ENCODE measurements around the gene POLR2I. TPM values are rescaled to one million over a fixed set of nuclear protein-coding genes. Genes with fewer than 3 reads are reported as not detected.

The POLR2I gene
- total and polyA plus RNA-seq, 2 of the 13 experiments (the other 11 are each of a cell fraction or from before 2014, with no cell fraction given): 40.5 to 104 TPM

DNA sequence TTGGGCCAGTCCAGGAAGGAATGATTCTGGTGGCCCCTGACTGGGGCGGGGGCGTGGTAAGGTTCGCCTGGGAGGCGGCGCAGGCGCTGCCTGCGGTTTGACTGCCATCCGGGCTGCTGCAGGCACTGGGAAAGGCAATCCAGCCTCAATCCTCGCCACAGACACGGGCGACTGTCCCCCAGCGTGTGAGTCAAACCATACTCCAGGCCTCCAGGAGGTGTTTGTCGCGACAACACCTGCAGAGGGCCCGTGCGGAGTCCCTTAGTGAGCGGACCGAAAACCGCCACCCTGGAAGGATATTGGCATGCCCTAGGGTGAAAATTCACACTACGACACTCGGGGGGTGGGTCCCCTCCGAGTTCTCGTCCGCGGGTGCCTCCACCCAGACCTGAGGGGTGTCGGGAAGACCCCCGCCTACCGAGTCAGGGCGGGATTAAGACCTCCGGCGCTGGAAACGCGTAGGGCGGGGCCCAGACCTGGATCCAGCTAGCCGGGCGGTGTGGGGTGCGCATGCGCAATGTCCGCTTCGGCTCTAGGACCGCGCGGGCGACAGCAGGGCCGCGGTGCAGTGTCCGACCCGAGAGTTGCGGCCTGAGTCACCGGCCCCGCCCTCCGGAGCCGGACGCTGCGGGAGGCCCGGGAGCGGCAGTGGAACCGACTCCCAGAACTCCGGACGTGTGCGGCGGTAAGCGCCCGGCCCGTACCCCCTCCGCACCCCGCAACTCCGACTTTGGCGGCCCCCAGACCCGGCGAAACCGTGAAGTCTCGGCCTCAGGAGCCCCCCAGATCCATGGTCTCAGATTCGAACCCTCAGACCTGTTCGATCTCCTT lies 25.0 kb upstream of the POLR2I start, which contains the start of gene CAPNS1 (continued):
- TF ChIP-seq, protein P1, sequence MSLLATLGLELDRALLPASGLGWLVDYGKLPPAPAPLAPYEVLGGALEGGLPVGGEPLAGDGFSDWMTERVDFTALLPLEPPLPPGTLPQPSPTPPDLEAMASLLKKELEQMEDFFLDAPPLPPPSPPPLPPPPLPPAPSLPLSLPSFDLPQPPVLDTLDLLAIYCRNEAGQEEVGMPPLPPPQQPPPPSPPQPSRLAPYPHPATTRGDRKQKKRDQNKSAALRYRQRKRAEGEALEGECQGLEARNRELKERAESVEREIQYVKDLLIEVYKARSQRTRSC (CRISPR knock-in tag; IDR thresholded peaks at IDR 0.05; ENCODE audit: low read depth): no peak
- TF ChIP-seq ZNF564 (CRISPR knock-in tag; IDR thresholded peaks at IDR 0.05) (peak; percentile 30; the same call in 1 of the 2 replicates), ZFYVE20 (CRISPR knock-in tag; IDR thresholded peaks at IDR 0.05; ENCODE audit: borderline replicate concordance, low read depth) (no peak), FOSL1 (CRISPR knock-in tag; IDR thresholded peaks at IDR 0.05; ENCODE audit: borderline replicate concordance) (peak; percentile 57; the same call in 1 of the 2 replicates), FOXC1 (CRISPR knock-in tag; IDR thresholded peaks at IDR 0.05; ENCODE audit: borderline replicate concordance) (peak; percentile 72; the same call in 1 of the 2 replicates), RFXANK (CRISPR knock-in tag; IDR thresholded peaks at IDR 0.05) (0 out of 2 replicates have a peak, but pooled peaks have one; percentile 35), REXO4 (CRISPR knock-in tag; IDR thresholded peaks at IDR 0.05; ENCODE audit: borderline replicate concordance) (no peak), AGO1 (IDR thresholded peaks at IDR 0.05; ENCODE audit: low read depth, low read length, poor library complexity, severe bottlenecking) (peak; percentile 98), ZNF563 (CRISPR knock-in tag; IDR thresholded peaks at IDR 0.05) (peak; percentile 65; the same call in 1 of the 2 replicates), ZMYM3 (CRISPR knock-in tag; IDR thresholded peaks at IDR 0.05) (peak; percentile 86; the same call in 1 of the 2 replicates), BORCS8-MEF2B (CRISPR knock-in tag; IDR thresholded peaks at IDR 0.05) (peak; percentile 87; the same call in 1 of the 2 replicates), ZNF567 (CRISPR knock-in tag; IDR thresholded peaks at IDR 0.05; ENCODE audit: borderline replicate concordance) (peak; percentile 57), ZNF616 (CRISPR knock-in tag; IDR thresholded peaks at IDR 0.05; ENCODE audit: low read depth) (peak; percentile 90), TAF15 (IDR thresholded peaks at IDR 0.05; ENCODE audit: low read depth, low read length, poor library complexity, severe bottlenecking) (peak; percentile 53), NFYB (CRISPR knock-in tag; IDR thresholded peaks at IDR 0.05) (0 out of 2 replicates have a peak, but pooled peaks have one; percentile 34)
- TF ChIP-seq, protein P2, sequence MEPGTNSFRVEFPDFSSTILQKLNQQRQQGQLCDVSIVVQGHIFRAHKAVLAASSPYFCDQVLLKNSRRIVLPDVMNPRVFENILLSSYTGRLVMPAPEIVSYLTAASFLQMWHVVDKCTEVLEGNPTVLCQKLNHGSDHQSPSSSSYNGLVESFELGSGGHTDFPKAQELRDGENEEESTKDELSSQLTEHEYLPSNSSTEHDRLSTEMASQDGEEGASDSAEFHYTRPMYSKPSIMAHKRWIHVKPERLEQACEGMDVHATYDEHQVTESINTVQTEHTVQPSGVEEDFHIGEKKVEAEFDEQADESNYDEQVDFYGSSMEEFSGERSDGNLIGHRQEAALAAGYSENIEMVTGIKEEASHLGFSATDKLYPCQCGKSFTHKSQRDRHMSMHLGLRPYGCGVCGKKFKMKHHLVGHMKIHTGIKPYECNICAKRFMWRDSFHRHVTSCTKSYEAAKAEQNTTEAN (CRISPR knock-in tag; conservative IDR thresholded peaks at IDR 0.05): 0 out of 2 replicates have a peak, but pooled peaks have one; percentile 29
- TF ChIP-seq, protein P3, sequence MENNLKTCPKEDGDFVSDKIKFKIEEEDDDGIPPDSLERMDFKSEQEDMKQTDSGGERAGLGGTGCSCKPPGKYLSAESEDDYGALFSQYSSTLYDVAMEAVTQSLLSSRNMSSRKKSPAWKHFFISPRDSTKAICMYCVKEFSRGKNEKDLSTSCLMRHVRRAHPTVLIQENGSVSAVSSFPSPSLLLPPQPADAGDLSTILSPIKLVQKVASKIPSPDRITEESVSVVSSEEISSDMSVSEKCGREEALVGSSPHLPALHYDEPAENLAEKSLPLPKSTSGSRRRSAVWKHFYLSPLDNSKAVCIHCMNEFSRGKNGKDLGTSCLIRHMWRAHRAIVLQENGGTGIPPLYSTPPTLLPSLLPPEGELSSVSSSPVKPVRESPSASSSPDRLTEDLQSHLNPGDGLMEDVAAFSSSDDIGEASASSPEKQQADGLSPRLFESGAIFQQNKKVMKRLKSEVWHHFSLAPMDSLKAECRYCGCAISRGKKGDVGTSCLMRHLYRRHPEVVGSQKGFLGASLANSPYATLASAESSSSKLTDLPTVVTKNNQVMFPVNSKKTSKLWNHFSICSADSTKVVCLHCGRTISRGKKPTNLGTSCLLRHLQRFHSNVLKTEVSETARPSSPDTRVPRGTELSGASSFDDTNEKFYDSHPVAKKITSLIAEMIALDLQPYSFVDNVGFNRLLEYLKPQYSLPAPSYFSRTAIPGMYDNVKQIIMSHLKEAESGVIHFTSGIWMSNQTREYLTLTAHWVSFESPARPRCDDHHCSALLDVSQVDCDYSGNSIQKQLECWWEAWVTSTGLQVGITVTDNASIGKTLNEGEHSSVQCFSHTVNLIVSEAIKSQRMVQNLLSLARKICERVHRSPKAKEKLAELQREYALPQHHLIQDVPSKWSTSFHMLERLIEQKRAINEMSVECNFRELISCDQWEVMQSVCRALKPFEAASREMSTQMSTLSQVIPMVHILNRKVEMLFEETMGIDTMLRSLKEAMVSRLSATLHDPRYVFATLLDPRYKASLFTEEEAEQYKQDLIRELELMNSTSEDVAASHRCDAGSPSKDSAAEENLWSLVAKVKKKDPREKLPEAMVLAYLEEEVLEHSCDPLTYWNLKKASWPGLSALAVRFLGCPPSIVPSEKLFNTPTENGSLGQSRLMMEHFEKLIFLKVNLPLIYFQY (CRISPR knock-in tag; IDR thresholded peaks at IDR 0.05; ENCODE audit: borderline replicate concordance): peak; percentile 89
- TF ChIP-seq, protein P4, sequence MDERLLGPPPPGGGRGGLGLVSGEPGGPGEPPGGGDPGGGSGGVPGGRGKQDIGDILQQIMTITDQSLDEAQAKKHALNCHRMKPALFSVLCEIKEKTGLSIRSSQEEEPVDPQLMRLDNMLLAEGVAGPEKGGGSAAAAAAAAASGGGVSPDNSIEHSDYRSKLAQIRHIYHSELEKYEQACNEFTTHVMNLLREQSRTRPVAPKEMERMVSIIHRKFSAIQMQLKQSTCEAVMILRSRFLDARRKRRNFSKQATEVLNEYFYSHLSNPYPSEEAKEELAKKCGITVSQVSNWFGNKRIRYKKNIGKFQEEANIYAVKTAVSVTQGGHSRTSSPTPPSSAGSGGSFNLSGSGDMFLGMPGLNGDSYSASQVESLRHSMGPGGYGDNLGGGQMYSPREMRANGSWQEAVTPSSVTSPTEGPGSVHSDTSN (CRISPR knock-in tag; IDR thresholded peaks at IDR 0.05): no peak
